GM21447 (cell line): ENCODE results near the gene PJVK.
"Not testable (repeated sequence)": the region's sequence is repeated elsewhere in the genome, so short reads cannot be mapped to it uniquely, and the experiment has no call there.

Experiments
- ATAC-seq: cut with Tn5 transposase; IDR thresholded peaks from one replicate; pipeline ENCODE4 v1.9.1; 2021; ENCODE audit not compliant: unreplicated experiment

Gene PJVK

DNA sequence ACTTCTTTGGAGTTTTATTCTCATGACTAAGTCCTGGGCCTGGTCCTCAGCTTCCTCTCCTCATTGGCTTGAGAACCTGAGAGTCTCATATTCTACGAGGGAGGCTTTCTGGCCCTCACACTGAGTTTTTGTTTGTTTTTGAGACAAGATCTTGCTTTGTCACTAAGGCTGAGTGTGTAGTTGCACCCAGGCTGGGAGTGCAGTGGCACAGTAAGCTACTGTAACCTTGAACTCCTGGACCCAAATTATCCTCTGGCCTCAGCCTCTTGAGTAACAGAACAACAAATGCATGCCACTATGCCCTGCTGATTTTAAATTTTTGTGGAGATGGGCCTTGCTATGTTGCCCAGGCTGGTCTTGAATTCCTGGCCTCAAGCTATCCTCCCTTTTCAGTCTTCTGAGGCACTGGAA, 22.8 kb upstream of the PJVK start:
- ATAC-seq: no peak

DNA sequence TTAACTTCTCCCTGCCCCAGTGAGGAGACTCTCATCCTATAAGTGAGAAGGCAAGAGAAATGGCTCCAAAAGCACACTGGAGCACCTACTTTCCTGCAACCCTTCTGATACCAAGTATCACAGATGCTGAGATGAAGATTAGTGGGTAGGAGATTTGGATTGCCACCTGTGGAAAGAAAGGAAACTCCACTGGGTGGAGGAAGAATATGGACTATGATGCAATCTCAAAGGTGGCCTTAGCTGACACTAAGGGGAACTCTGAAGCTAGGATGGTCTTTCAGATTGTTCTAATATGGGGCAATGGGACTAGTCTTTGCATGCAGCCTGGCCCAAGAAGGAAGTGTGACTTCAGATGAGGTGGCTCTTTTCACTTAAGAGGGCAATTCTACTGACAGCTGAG, 21.8 kb upstream of the PJVK start:
- ATAC-seq: no peak

DNA sequence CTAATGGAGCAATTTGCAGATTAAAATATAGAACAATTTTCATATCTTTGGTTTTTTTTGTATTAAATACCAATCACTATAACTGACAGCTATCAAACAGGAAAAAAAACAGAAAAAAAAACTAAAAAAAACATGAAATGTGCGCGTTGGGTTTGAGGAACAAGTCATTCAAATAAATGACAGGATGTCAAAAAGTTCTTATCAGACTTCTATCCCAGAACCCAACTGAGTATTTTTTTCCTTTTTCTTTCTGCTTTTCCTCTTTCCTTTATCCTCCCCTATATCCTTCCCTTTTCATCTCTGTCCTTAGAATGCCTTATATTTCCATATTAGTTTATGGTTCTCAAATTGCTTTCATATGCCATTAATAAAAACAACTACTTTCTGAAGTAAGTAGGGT, 14.5 kb upstream of the PJVK start:
- ATAC-seq: no peak

DNA sequence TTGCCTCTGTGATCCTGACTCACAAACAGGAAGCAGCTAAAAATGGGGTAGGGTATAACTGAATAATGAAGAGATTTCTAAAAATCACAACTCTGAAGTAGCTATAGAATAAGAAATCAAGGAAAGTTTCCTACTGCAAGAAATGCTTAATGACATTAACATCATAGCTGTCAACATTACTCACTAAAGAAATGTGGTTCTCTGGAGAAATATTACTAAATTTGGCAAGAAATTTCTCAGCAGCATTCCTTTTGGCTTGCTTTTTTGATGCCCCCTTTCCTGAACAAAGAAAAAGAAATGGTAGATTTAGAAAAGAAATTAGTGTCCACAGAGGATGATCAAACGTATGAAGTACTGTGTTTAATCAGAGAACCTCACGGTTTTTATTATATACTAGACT, 9.8 kb upstream of the PJVK start:
- ATAC-seq: no peak

DNA sequence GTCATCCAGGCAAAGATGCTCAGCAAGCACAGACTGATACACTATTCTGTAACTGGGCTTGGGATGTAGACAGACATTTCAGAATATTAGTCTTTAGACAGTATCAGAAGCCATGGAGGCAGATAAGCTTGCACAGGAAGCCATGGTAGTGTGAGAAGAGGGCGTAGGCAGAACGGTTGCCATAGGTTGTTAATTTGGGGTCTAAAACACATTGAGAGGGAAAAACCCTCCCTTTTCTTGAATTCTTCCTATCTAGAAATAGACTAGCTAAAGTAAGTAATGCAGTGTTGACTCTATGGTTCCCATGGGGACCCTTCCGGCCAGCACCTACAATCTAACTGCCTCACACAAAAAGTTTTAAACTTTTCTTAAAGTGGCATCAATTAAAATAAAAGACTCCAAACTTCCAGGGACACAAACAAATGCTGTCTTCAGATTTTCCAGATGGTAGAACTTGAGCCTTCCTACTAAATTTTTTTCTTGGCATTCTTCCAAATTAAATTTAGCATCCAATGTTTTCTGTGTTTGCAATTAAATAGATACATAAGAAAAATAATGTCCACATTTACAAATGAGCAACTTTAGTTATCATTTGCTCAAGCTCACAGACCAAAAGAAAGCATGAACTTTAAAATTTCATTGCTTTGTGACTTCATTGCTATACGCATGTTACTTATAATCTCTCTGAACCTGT, 2.1 kb upstream of the PJVK start:
- no peak for ATAC-seq

DNA sequence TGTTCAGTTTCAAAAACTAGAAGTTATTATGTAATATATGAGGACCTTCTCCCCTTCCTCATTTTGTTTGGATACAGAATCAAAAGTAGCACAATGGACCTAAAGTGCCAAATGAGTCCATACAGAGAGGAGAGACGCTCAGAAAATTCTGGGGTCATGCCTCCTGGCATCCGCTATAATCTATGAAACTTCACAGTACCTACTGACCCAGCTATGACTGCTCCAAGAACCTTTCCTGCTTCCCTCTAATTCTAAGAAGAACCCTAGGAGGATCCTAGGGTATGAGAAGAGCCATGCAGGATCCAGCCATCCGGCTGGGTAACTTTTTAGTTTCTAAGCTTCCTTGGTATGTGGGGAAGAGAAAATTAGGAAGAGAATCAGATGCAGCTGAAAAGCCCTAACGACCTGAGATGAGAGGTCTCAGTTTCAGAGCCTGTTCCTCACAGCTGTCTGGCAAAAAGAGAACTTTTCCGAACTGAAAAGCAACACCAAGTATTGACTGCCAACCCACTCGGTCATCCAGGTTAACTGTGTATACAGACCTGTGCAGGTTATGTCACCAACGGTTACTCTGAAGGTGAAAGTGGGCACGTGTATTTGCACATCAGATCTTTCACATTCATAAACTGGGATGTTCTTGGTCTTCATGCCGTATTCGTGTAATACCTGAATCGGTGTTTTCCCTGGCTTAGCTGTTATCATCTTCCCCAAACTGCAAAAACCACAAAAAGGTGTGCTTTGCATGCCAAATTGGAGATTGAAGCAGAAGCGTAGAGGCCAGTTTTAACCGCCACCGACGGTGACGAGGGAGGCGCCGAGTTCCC, 1.3 kb upstream of the PJVK start:
- peak; percentile 14 for ATAC-seq

DNA sequence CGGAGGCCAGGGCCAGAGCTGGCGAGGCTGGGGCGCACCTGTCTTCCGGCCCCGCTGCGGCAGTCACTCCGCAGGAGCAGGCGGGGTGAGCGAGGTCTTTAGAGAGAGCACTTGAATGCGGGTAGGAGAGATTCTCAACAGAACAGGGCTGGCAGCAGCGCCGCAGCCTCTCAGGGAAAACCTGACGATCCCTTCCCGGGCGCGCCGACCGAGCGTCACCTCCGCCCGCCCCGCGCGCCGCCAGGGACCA, 729 bp upstream of the PJVK start:
- ATAC-seq: peak; percentile 49

DNA sequence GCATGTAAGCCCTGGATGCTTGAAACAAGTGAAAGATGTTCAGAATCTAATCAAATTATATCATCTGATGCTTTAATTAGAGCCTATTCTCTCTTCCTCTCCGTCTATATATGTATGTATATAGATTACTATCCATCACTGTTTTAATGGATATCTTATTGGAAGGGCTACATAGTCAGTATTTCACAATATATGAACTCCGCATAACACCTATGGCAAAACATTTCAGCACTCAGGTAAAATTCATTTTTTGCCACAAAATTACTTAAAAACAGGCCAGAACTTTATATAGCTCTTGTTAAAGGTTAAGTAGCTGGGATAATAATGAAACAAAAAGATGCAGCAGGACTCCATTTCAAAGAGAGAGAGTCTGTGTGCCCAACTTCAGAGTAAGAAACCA, 1.2 kb downstream of the PJVK start:
- no peak for ATAC-seq

DNA sequence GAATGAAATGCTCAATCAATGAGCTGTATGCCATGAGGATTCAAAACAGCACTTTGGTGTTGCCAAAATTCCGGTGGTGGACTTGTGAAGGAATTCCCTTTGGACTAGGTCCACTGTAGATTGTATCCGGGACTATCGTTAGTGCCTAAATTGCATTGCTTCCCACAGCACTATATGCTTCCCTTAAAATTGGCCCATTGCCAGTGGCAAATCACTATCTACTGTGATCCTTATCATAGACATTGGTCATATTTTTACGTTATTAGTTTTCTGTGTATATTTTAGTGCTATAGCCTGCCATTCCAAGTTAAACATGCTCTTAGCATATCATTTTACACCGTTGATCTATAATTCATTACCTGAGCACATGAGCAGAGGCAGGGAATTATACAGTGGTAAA, 1.7 kb downstream of the PJVK start:
- no peak for ATAC-seq

DNA sequence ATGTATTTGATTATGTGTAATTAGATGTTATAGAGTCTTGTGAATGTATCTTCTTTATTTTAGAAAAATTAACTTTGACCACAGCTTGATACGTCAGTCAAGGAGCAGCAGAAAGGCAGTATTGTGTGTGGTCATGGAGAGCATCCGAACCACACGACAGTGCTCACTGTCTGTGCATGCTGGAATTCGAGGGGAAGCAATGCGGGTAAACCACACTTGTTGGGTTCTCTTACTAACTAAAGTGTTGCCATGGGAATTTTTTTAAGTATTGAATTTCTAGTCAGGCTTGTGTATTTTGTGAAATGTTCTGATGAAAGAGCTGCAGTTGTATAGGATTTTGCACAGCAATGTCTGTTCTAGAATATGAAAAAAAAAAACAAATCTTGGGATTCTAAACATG, 4.8 kb downstream of the PJVK start:
- ATAC-seq: no peak

DNA sequence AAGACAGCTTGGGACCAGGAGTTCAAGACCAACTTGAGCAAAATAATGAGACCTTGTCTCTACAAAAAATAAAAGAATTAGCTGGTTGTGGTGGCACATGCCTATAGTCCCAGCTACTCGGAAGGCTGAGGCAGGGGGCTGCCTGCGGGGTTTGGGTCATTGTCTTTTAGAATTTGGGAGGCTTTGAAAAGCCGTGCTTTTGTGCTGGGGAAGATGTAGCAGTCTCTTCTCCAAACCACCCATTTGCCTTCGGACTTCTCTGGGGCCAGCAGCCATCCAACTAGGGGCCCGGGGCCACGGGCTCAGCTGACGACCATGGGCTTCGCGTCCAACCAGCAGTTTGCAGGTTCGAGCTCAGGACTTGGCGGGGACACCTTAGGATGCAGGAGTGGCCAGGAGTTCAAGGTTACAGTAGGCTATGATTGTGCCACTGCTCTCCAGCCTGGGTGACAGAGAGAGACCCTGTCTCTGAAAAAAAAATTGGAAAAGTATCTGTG, 6.3 kb downstream of the PJVK start:
- ATAC-seq: no peak

DNA sequence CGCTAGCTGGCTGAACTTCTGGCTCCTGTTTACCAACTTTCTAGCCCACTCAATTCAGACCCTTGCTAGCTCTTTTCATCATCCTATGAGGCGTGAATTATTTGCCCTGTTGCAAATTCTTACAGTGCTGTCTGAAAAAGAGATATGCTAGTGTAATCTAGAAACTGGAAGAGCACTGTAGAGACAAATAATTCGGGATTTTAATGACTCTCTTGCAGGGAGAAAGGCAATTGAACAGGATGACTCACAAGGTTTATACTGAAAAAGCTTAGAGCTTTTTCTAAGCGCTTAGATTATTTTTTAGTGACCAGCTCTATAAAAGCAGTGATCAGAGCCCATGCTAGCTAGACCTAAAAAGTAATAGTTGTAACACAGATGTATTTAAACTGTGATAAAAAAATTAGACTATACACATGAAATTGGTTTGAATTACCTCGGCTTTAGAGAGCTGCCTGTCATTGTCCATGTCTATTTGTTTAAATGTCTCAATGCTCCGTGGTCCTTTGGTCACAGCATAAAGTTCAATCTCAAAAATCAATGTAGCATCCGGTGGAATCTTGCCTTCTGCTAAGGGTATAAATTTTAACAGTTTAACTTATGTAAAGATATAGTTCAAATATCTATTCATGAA, 18.2 kb downstream of the PJVK start:
- no peak for ATAC-seq

DNA sequence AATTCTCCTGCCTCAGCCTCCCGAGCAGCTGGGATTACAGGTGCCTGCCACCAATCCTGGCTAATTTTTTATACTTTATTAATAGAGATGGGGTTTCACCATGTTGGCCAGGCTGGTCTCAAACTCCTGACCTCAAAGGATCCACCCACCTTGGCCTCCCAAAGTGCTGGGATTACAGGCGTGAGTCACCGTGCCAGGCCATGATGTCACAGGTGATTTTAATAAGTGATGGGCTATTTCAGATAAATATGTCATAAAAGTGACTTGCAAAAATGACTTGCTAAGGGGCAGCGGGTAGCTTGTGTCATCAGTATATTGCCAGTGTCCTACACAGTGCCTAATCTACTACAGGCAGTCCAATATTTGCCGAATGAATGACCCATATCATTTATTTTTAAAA, 20.1 kb downstream of the PJVK start:
- not testable (repeated sequence) for ATAC-seq

DNA sequence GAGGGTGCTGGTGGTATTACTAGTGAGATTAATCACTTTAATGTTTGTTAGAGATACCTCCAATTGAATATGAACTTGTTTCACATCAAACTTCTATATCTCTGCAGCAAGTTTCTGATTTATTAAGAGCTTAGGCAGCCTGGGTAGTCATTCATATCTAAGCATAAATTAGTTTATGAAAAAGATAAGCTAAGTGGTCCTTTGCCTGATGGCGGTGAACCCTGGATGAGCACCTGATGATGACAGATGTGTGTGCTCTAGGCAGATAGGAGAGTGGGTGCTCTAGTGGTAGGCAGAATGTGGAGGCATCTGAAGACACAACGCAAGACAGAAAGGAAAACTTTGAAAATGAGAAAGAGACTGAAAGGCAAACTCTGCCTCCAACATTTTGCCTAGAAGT, 22.2 kb downstream of the PJVK start:
- no peak for ATAC-seq

DNA sequence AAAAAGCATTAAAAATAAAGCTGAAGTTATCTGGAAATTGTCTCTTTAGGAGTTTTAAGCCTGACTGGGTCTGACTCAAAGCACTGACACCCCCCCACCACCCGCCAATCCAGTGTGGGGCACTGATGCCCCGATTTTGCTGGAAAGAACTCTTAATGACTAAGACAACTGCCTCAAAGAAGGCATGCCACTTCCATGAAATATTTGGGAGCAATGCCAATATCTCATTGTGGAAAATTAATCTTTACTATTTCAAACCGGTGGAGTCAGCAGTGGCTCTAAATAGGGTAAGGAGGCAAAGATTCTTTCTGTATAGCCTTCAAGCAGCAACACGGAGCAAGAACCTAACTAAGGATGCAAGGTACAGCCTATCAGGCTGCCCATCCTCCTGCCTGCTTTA, 22.8 kb downstream of the PJVK start:
- ATAC-seq: no peak

DNA sequence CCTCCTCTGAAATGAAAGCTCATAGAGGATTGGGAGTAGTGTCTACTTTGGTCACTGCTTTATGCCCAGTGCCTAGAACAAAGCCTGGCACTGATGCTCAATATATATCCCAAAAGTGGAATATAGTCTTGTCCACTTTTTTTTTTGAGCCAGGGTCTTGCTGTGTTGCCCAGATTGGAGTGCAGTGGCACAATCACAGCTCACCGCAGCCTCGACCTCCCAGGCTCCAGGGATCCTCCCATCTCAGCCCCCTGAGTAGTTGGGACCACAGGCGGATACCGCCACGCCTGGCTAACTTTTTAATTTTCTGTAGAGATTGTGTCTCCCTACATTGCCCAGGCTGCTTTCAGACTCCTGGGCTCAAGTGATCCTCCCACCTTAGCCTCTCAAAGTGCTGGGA, 23.4 kb downstream of the PJVK start:
- ATAC-seq: no peak

DNA sequence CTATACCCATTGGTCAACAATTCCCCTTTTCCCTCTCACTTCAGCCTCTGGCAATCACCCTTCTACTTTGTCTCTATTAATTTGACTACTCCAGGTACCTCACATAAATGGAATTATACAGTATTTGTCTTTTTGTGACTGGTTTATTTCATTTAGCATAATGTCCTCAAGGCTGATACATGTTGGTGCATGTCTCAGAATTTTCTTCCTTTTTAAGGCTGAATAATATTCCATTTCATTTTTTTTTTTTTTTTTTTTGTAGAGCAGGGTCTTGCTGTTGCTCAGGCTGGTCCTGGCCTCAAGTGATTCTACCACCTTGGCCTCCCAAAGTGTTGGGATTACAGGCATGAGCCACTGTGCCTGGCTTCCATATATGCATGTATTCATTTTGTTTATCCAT, 25.3 kb downstream of the PJVK start:
- no peak for ATAC-seq

DNA sequence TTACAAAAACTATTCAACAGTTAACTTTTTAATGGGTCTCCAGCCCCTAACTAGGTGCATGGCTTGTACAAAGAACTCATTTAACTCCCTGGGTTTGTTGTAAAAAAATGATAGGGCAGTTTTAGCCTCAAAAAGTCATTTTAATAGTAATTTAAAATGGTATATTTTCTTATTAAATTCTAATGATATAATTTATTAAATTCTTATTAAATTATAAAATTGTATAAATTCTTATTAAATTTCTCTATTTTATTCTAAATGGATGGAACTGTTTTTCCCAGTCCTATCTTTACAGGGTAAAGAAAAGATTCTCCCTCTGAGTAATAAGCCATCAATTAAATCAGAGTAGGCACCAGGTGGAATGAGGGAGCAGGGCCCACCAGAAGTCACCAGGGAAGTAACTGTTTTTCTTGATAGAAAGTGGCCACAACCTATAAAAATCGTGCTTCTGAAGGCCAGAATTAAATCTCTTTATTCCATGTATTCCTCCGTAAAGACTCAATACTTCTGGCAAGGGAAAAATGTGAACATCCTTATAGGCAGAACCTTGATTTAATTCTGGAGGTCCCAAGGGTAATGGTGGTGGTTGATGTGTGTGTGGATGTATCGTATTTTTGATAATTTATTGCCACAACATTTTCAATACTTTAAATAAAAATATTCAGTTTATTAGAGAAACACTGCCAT, 26.4 kb downstream of the PJVK start:
- no peak for ATAC-seq

DNA sequence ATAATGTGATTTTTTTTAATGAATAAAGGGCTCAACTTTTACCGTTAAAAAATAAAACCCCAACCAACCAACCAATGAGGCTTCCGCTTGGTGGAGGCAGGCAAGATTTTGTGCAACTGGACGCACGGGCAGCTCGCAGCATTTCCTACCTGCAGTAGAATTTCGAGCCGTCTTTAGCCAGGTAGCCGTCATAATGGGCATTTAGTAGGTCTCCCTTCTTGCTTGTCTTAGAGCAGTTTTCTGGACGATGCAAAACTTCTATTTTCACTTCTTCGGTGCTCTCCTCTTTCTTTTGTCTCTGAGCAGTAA, 26.9 kb downstream of the PJVK start:
- no peak for ATAC-seq

DNA sequence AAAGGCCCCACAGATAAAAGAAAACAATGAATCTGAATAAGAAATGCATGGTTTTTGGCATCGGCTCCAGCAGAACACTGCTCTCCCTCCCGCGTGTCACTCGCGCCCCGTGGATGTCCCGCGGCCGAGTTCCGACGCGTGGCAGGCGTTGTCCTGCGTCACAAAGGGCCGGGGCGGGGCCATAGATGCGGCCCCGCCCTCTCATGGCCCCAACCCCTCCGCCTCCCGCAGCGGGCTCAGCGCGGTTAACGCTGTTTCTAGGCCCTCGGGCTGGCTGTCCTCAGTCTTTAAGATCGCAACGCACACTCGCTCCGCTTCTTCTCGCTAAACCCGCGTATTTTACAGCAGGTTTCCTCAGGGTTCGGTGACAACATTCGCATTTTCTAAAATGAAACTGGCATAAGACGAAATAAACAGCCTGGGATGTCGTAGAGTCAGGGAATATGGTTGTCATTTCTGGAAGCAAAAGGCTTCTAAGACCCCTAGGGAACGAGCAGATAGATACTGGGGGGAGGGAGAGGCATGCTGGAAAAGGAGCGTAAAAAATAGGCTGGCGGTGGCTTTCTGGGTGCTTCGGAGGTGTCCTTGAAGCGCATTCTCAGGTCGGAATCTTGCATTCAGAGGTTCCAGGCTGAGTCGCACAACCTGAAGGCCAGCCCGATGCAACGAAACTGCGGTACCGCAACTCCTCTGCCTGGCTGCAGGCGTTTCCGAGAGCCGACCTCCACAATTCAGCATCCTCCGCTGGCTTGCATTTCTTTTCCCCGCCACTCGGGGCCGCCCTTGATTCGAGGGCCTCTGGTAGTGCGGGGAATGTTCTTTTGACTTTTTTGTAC, 27.5 kb downstream of the PJVK start, which contains the start of gene FKBP7:
Gene FKBP7, minus strand, starts transcription at position 162 of the 836 bp plus-strand sequence. Its CDS starts 101 bp downstream, at position 61.
- peak; percentile 39 for ATAC-seq

DNA sequence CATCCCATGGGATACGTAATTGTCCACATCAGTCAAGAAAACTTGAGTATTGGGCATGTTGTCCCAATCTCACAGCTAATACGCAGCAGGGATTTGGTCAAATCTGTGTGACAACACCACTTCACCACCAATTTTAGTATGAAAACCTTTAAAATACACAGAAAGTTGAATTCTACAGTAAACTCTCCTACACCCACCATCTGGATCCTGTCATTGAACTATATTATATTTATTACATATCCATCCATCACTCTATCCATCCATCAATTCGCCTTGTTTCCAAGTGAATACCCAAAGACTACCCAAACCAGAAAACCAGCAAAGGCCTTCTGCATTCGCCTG, 28.1 kb downstream of the PJVK start:
- ATAC-seq: no peak
